GM23248 (cell line): ENCODE measurements around the gene FADS6.

ENCODE experiments used
- EZH2 ChIP-seq: fragments of 200-600 bp; sonication (generic); IDR thresholded peaks from 2 replicates; pipeline ENCODE4 v1.6.1; 2018; ENCODE audit warnings: antibody characterized with exemption, mild to moderate bottlenecking; ENCODE audit not compliant: insufficient read depth, poor library complexity, severe bottlenecking
- EZH2phosphoT487 ChIP-seq: fragments of 200-600 bp; sonication (generic); IDR thresholded peaks from 2 replicates; pipeline ENCODE4 v1.6.1; 2018; ENCODE audit warnings: antibody characterized with exemption, moderate library complexity, mild to moderate bottlenecking, low read depth; ENCODE audit not compliant: insufficient read depth

DNA sequence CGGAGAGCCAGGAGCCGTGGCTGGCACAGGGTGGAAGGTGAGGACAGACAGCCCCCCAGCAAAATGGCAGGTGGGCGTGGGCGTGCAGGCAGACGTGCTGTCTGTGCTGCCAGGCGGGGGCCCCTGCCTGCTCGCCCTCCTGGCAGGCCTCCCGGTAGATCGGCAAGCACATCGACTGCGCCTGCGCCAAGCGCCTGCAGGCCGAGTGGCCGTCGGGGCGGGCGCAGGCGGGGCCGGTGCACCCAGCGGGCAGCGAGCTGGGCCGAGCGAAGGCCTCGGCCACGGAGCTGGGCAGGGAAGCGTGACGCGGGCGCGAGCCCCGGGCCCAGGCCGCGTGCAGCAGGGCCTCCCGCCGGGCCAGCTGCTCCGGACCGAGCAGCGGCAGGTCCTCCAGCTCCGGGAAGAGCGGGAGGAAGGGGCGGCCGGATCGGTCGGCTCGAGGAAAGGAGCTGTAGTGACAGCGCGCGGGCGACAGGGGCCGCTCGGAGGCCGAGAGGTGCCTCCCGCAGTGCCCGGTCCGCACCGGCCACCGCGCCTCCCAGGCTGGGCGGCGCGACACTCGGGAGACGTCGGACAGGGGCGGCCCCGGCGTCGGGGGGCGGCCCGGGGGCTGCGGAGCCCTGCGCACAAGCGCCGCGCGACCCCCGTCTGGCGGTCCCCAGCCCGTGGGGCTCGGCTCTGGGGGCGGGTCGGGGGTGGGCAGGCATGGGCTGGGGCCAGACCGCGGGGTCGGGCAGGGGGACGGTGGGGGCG lies 50.7 kb downstream of the FADS6 start:
- no peak for TF ChIP-seq EZH2phosphoT487
- TF ChIP-seq EZH2: no peak
